Measurements from ENCODE around the gene CAPRIN2.

Gene CAPRIN2

DNA sequence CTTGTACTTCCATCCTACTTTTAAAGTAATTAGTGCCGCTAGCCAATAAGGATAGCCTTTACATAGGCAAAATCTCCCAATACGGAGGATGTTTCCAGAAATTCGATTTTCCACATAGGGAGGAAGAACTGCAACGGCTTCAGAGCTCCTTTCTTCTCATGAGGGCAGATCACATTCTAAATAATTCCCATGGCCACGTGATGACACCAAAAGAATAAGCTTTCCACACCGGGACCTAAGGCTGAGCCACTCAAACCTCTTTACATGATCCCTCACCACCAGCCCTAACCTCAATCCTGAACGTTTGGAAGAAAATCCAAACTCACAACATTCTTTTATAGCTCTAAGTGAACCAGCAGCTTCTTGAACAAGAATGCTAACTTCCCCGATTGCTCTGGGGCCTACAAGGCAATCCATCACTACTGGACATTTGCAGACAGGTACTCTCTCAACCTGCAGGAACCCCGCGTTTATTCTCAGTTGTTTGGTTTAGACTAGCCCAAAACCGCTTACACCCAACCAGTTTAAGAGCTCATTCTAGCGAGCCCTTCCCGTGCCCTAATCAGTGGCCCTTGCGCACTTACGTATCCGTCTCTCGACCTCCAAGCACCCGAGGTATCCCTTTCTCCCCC, 884 bp downstream of the CAPRIN2 start:
- H3K27ac ChIP-seq: peak overlapping the region; percentile 75 to 90
- H3K4me3 ChIP-seq: peak overlapping the region; percentile 96
- no peak for TF ChIP-seq CTCF (IDR thresholded peaks at IDR 0.05)
- no peak for DNase-seq (ENCODE audit: low spot score)

GRCh38 chr12:30753233-30753632, 1.5 kb downstream of the CAPRIN2 start:
- no peak overlapping the region for H3K27ac ChIP-seq
- H3K4me3 ChIP-seq: peak overlapping the region; percentile 96
- no peak for TF ChIP-seq CTCF (IDR thresholded peaks at IDR 0.05)
- no peak for DNase-seq (ENCODE audit: low spot score)

DNA sequence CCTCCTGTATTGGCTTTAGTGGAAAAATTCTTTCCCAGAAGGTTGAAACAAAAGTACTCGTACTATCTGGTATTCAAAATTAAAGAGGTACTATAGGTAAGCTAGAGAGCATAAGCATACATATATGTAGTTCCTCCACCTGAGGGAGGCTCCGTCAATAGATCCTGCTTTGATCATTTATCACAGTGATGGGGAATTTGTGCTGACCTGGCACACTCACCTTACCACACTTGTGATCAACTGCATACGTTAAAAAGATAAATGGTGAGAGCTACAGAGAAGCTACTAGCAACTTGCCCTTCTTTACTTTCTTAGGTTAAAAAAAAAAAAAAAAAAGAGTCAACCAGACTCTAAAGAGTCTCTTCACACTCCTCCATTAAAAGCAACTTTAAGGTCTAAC, 2.5 kb downstream of the CAPRIN2 start:
- no peak for DNase-seq (ENCODE audit: low spot score)
- TF ChIP-seq CTCF (IDR thresholded peaks at IDR 0.05): no peak

DNA sequence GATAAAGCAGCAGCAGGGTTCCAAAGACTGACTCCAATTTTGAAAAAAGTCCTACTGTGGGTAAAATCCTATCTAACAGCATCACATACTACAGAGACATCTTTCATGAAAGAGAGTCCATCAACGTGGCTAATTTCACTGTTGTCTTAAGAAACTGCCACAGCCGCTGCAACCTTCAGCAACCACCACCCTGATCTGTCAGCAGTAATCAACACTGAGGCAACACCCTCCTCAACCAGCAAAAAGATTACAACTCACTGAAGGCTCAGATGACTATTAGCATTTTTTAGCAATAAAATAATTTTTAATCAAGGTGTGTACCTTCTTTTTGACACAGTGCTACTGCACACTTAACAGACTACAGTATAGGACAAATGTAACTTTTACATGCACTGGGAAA, 6.6 kb downstream of the CAPRIN2 start:
- DNase-seq (ENCODE audit: low spot score): no peak
- no peak overlapping the region for H3K27ac ChIP-seq
- no peak overlapping the region for H3K4me3 ChIP-seq
- no peak for TF ChIP-seq CTCF (IDR thresholded peaks at IDR 0.05)

More for the DNA sequence above, 2.5 kb downstream of the CAPRIN2 start:
- Histone ChIP-seq H3K4me3 (no peak overlapping the region), H3K27ac (no peak overlapping the region)

- DNase-seq (ENCODE audit: low spot score): no peak
- Histone ChIP-seq H3K4me3 (no peak overlapping the region), H3K27ac (no peak overlapping the region)
- TF ChIP-seq CTCF (IDR thresholded peaks at IDR 0.05): no peak
Observed at GRCh38 chr12:30746190-30746589, 8.6 kb downstream of the CAPRIN2 start.

DNA sequence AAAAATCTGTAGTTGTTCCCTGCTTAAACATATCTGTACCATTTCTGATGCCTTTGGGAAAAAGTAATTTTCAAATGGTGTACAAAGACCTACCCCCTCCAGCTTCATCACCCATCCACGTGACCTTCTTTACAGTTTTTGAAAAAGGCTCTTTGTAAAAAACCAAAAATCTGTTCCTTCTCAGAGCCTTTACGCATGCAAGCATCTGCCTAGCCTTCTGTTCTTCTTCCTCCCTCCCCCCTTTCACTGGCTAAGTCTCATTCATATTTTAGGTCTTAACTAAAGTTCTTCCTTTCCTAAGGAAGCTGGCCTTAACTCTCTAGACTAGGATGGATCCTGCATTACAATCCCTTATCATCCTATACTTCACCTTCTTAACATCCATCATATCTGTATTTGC, 10.4 kb downstream of the CAPRIN2 start:
- DNase-seq (ENCODE audit: low spot score): no peak

More for the DNA sequence above, 10.4 kb downstream of the CAPRIN2 start:
- no peak overlapping the region for H3K4me3 ChIP-seq
- no peak for TF ChIP-seq CTCF (IDR thresholded peaks at IDR 0.05)
- no peak overlapping the region for H3K27ac ChIP-seq
